Hepatocyte (in vitro differentiated cells): ENCODE results near the gene CAVIN1. TPM values are rescaled to one million over a fixed set of nuclear protein-coding genes. Genes with fewer than 3 reads are reported as not detected.
A peak's percentile ranks its signal among the peaks of the same experiment; 100 is the strongest.
"Not testable (repeated sequence)": the region's sequence is repeated elsewhere in the genome, so short reads cannot be mapped to it uniquely, and the experiment has no call there.

Experiments
- DNase-seq: peaks from one replicate; pipeline ENCODE4 v3.0.0-alpha.2; 2016; ENCODE audit warnings: low spot score
- H2AFZ ChIP-seq: fragments of 200-600 bp; sonication (generic); 2 replicates; pipeline ENCODE4 v1.6.0; 2016; ENCODE audit warnings: antibody characterized with exemption, mild to moderate bottlenecking
- H3K27ac ChIP-seq: fragments of 200-600 bp; sonication (generic); 2 replicates; pipeline ENCODE4 v1.5.1; 2016; ENCODE audit warnings: mild to moderate bottlenecking
- H3K27me3 ChIP-seq: fragments of 200-600 bp; sonication (generic); 2 replicates; pipeline ENCODE4 v1.6.1; 2016
- H3K36me3 ChIP-seq: fragments of 200-600 bp; sonication (generic); replicated peaks from 2 replicates; pipeline ENCODE4 v1.5.1; 2016; ENCODE audit warnings: low read depth; ENCODE audit not compliant: insufficient read depth
- H3K4me1 ChIP-seq: fragments of 200-600 bp; sonication (generic); 2 replicates; pipeline ENCODE4 v1.5.1; 2016; ENCODE audit warnings: mild to moderate bottlenecking, moderate library complexity; ENCODE audit not compliant: insufficient read depth
- H3K4me2 ChIP-seq: fragments of 200-600 bp; sonication (generic); 2 replicates; pipeline ENCODE4 v1.6.0; 2016
- H3K4me3 ChIP-seq: fragments of 200-600 bp; sonication (generic); 2 replicates; pipeline ENCODE4 v1.5.1; 2016; ENCODE audit warnings: mild to moderate bottlenecking
- H3K79me2 ChIP-seq: fragments of 200-600 bp; sonication (generic); 2 replicates; pipeline ENCODE4 v1.6.0; 2017; ENCODE audit warnings: mild to moderate bottlenecking
- H3K9me2 ChIP-seq: fragments of 200-600 bp; sonication (generic); replicated peaks from 2 replicates; pipeline ENCODE4 v1.6.0; 2017; ENCODE audit warnings: mild to moderate bottlenecking; ENCODE audit not compliant: insufficient read depth
- H3K9me3 ChIP-seq: fragments of 200-600 bp; sonication (generic); 2 replicates; pipeline ENCODE4 v1.5.1; 2016; ENCODE audit warnings: low read depth, mild to moderate bottlenecking
- H4K20me1 ChIP-seq: fragments of 200-600 bp; sonication (generic); 2 replicates; pipeline ENCODE4 v1.6.0; 2016; ENCODE audit warnings: mild to moderate bottlenecking; ENCODE audit not compliant: insufficient read depth, poor library complexity, severe bottlenecking
- EZH2 ChIP-seq: fragments of 200-600 bp; sonication (generic); IDR thresholded peaks from 2 replicates; pipeline ENCODE4 v1.6.1; 2016; ENCODE audit warnings: antibody characterized with exemption, mild to moderate bottlenecking, borderline replicate concordance
- EZH2phosphoT487 ChIP-seq: fragments of 200-600 bp; sonication (generic); IDR thresholded peaks from one replicate; pipeline ENCODE4 v1.6.1; 2018; ENCODE audit warnings: antibody characterized with exemption, mild to moderate bottlenecking, low read depth, moderate library complexity; ENCODE audit not compliant: unreplicated experiment, severe bottlenecking
- WGBS: methylation state at CpG from one replicate; pipeline ENCODE4 v1.1.6; 2016; ENCODE audit warnings: low lambda C conversion rate; ENCODE audit errors: missing lambda C conversion rate; 5-methylcytosine and 5-hydroxymethylcytosine counted together
- polyA plus RNA-seq: library from polyadenylated mRNA; unstranded; fragments of >200 nt; fragmentation: Nextera tagmentation; extraction: Ambion mirVana; gene quantifications from 2 replicates; pipeline ENCODE4 v1.2.1, GENCODE V29; 2016
- total RNA-seq: library from RNA; depleted of rRNA; stranded (reverse); fragments of >200 nt; gene quantifications from 2 replicates; pipeline ENCODE4 v1.2.3, GENCODE V29; 2014
- TF ChIP-seq, protein P1 (sequence below): fragments of 200-600 bp; sonication (generic); IDR thresholded peaks from 2 replicates; pipeline ENCODE4 v1.5.1; 2016; ENCODE audit warnings: antibody characterized with exemption, mild to moderate bottlenecking; ENCODE audit not compliant: poor library complexity

CAVIN1 gene
- total and polyA plus RNA-seq, 2 experiments from 2014 or later: 85.8 to 111 TPM

DNA sequence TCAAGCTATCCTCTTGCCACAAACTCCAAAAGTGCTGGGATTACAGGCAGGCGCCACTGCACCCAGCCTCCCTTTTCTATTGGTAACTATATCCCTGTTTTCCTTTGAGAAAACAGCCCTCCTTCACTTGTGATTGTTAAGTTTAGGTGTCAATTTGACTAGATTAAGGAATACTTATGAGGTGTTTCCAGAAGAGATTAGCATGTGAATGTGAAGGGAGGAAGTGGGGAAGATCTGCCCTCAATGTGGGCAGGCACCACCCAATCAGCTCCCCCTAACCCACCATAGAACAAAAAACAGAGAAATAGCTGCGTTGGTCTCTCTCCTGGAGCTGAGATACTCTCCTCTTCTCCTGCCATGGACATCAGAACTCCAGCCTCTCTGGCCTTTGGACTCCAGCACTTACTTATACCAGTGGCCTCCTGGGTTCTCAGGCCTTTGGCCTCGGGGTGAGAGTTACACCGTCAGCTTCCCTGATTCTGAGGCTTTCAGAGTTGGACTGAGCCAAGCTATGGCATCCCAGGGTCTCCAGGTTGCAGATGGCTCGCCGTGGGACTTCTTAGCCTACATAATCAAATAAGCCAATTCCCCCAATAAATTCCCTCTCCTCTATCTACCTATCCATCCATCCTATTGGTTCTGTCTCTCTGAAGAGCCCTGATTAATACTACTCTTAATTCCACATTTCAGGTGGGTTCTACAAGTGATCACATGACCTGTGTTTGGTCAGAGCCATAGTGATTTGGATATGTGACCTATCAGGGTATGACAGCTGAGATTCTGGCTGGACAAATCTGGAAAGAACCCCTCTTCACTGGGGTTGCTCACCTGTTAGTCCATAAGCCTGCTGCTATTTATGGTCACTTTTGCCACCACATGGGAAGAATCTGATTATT lies 22.9 kb downstream of the CAVIN1 start:
- no peaks in the 10 kb centered on the region for H3K27me3 ChIP-seq
- H3K9me2 ChIP-seq: no peaks in the 10 kb centered on the region
- H3K4me2 ChIP-seq: no peak overlapping the region
- peak overlapping the region; percentile 90 for H3K27ac ChIP-seq
- no peaks in the 10 kb centered on the region for H4K20me1 ChIP-seq
- peaks cover 20% of the 10 kb centered on the region for H3K4me1 ChIP-seq
- no peaks in the 10 kb centered on the region for H3K79me2 ChIP-seq
- TF ChIP-seq, protein P1, sequence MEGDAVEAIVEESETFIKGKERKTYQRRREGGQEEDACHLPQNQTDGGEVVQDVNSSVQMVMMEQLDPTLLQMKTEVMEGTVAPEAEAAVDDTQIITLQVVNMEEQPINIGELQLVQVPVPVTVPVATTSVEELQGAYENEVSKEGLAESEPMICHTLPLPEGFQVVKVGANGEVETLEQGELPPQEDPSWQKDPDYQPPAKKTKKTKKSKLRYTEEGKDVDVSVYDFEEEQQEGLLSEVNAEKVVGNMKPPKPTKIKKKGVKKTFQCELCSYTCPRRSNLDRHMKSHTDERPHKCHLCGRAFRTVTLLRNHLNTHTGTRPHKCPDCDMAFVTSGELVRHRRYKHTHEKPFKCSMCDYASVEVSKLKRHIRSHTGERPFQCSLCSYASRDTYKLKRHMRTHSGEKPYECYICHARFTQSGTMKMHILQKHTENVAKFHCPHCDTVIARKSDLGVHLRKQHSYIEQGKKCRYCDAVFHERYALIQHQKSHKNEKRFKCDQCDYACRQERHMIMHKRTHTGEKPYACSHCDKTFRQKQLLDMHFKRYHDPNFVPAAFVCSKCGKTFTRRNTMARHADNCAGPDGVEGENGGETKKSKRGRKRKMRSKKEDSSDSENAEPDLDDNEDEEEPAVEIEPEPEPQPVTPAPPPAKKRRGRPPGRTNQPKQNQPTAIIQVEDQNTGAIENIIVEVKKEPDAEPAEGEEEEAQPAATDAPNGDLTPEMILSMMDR: no peak
- TF ChIP-seq EZH2: no peak
- no peak for TF ChIP-seq EZH2phosphoT487
- H3K36me3 ChIP-seq: no peaks in the 10 kb centered on the region
- H2AFZ ChIP-seq: no peak overlapping the region
- H3K9me3 ChIP-seq: no peaks in the 10 kb centered on the region
- no peak overlapping the region for H3K4me3 ChIP-seq
- 74% methylated on average over 6 of the region's 6 CpGs for WGBS
- DNase-seq: peak; percentile 44

DNA sequence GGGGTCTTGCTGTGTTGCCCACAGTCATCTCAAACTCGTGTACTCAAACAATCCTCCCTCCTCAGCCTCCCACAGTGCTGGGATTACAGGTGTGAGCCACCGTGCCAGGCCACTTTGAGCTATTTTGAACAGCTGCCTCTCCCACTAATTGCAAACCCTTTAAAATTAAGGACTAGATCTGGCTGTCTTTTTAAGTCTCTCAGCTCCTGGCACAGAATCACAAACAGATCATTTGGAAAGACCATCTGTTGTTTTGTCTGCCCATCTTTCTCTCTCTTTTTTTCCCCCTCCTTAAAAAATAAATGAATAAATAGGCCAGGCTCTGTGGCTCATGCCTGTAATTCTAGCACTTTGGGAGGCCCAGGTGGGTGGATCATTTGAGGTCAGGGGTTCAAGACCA lies 23.9 kb downstream of the CAVIN1 start:
- Histone ChIP-seq H3K4me2 (no peak overlapping the region), H3K9me3 (no peaks in the 10 kb centered on the region), H4K20me1 (no peaks in the 10 kb centered on the region), H3K27me3 (no peaks in the 10 kb centered on the region), H2AFZ (no peak overlapping the region), H3K4me3 (no peak overlapping the region), H3K27ac (peak overlapping the region; percentile 90), H3K4me1 (peaks cover 20% of the 10 kb centered on the region), H3K79me2 (no peaks in the 10 kb centered on the region), H3K9me2 (no peaks in the 10 kb centered on the region), H3K36me3 (no peaks in the 10 kb centered on the region)
- WGBS: 65% methylated on average over 2 of the region's 2 CpGs
- TF ChIP-seq EZH2phosphoT487: no peak
- TF ChIP-seq, protein P1: no peak
- no peak for TF ChIP-seq EZH2
- no peak for DNase-seq

DNA sequence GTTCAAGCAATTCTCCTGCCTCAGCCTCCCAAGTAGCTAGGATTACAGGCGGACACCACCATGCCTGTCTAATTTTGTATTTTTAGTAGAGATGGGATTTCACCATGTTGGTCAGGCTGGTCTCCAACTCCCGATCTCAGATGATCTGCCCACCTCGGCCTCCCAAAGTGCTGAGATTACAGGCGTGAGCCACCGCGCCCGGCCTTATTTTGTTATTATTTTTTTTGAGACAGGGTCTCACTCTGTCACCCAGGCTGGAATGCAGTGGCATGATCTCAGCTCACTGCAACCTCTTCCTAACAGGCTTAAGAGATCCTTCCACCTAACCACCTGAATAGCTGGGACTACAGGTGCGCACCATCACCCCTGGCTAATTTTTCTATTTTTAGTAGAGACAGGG lies 27.5 kb downstream of the CAVIN1 start:
- H3K79me2 ChIP-seq, DNase-seq, H3K9me2 ChIP-seq, H3K36me3 ChIP-seq, H3K27me3 ChIP-seq, H3K27ac ChIP-seq, H3K9me3 ChIP-seq, H3K4me2 ChIP-seq, H3K4me3 ChIP-seq, H4K20me1 ChIP-seq, H3K4me1 ChIP-seq, H2AFZ ChIP-seq: not testable (repeated sequence)
- over 99% methylated on average over 8 of the region's 8 CpGs for WGBS

DNA sequence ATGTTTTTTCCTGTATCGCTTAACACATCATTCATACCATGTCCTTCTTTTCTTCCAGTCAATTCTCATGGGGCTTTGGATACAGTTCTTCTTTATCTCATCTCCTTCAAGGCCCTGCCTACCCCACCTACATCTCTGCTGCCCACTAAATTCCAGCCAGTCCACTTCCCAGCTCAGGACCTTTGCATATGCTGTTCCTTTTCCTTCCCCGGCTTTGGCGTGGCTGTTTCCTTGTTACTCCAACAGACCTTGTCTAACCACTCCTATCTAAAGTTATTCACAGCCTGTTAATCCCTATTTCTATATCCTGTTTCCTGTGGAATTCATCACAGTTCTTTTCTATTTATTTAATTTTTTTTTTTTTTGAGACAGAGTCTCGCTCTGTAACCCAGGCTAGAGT lies 28.2 kb downstream of the CAVIN1 start:
- no peaks in the 10 kb centered on the region for H3K27me3 ChIP-seq
- no peaks in the 10 kb centered on the region for H3K9me2 ChIP-seq
- no peaks in the 10 kb centered on the region for H3K9me3 ChIP-seq
- H3K27ac ChIP-seq: no peak overlapping the region
- H3K4me2 ChIP-seq: no peak overlapping the region
- H3K4me3 ChIP-seq: no peak overlapping the region
- no peak overlapping the region for H2AFZ ChIP-seq
- no peaks in the 10 kb centered on the region for H4K20me1 ChIP-seq
- TF ChIP-seq, protein P1: no peak
- no peak for TF ChIP-seq EZH2
- no peak for TF ChIP-seq EZH2phosphoT487
- no peak for DNase-seq
- 87% methylated on average over 4 of the region's 4 CpGs for WGBS
- H3K4me1 ChIP-seq: peaks cover 10% of the 10 kb centered on the region
- H3K79me2 ChIP-seq: no peaks in the 10 kb centered on the region
- H3K36me3 ChIP-seq: no peaks in the 10 kb centered on the region
